KOPT-K1 (cell line): ENCODE data around the gene CHD6.

Experiments used
- H3K27ac ChIP-seq: fragments of 200-600 bp; sonication (generic); 2 replicates; pipeline ENCODE4 v1.5.1; 2016; ENCODE audit warnings: antibody characterized with exemption, mild to moderate bottlenecking, low read depth, low read length; ENCODE audit not compliant: poor library complexity, severe bottlenecking
- H3K36me3 ChIP-seq: fragments of 200-600 bp; sonication (generic); 2 replicates; pipeline ENCODE4 v1.5.1; 2017; ENCODE audit warnings: antibody characterized with exemption, mild to moderate bottlenecking, low read length, moderate library complexity; ENCODE audit not compliant: insufficient read depth
- H3K9me3 ChIP-seq: fragments of 200-600 bp; sonication (generic); 2 replicates; pipeline ENCODE4 v1.5.1; 2017; ENCODE audit warnings: antibody characterized with exemption, low read length, mild to moderate bottlenecking; ENCODE audit not compliant: insufficient read depth, poor library complexity, severe bottlenecking

Gene CHD6

GRCh38 chr20:41470362-41471095 lies 147.6 kb downstream of the CHD6 start:
- H3K27ac ChIP-seq: no peak overlapping the region
- H3K36me3 ChIP-seq: peaks cover 75% of the 10 kb centered on the region
- H3K9me3 ChIP-seq: no peaks in the 10 kb centered on the region

GRCh38 chr20:41469868-41470267 lies 148.3 kb downstream of the CHD6 start:
- Histone ChIP-seq H3K9me3 (no peaks in the 10 kb centered on the region), H3K27ac (no peak overlapping the region), H3K36me3 (peaks cover 75% of the 10 kb centered on the region)

DNA sequence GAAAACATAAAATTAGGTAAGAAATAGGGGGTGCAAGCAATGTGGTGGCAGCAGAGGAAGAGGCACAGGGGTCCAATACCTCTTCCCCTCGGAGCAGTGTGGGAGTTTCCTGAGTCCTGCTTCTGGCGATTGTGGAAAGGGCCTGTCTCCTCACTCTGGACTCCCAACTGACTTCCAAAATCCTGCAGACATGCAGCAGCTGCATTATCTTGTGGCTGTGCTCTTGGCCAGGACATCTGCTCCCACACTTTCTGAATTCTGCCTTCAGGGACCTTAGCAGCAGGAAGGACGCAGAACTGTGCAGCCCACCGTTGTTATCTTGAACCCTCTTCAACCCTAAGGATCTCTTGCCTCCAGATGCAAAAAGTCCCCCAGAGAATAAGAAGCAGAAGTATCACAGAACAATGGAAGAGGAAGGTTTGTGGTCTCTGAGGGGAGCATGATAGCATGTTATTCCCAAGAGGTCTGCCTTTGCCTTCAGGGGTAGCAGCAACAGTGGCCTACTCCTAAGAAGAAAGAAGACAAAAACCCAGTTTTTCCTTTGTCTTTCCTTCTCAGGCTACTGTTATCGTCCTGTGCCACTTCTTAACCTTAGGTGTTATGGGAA lies 149.1 kb downstream of the CHD6 start:
- H3K9me3 ChIP-seq: no peaks in the 10 kb centered on the region
- H3K27ac ChIP-seq: no peak overlapping the region
- H3K36me3 ChIP-seq: peaks cover 82% of the 10 kb centered on the region

- peaks cover 79% of the 10 kb centered on the region for H3K36me3 ChIP-seq
- H3K9me3 ChIP-seq: no peaks in the 10 kb centered on the region
- no peak overlapping the region for H3K27ac ChIP-seq
Measured at GRCh38 chr20:41467690-41468089, 150.5 kb downstream of the CHD6 start.

GRCh38 chr20:41467220-41467619 lies 151.0 kb downstream of the CHD6 start:
- no peak overlapping the region for H3K27ac ChIP-seq
- peaks cover 79% of the 10 kb centered on the region for H3K36me3 ChIP-seq
- no peaks in the 10 kb centered on the region for H3K9me3 ChIP-seq

GRCh38 chr20:41463567-41463966 lies 154.6 kb downstream of the CHD6 start:
- Histone ChIP-seq H3K36me3 (peaks cover 69% of the 10 kb centered on the region), H3K27ac (no peak overlapping the region), H3K9me3 (peaks cover 20% of the 10 kb centered on the region)

DNA sequence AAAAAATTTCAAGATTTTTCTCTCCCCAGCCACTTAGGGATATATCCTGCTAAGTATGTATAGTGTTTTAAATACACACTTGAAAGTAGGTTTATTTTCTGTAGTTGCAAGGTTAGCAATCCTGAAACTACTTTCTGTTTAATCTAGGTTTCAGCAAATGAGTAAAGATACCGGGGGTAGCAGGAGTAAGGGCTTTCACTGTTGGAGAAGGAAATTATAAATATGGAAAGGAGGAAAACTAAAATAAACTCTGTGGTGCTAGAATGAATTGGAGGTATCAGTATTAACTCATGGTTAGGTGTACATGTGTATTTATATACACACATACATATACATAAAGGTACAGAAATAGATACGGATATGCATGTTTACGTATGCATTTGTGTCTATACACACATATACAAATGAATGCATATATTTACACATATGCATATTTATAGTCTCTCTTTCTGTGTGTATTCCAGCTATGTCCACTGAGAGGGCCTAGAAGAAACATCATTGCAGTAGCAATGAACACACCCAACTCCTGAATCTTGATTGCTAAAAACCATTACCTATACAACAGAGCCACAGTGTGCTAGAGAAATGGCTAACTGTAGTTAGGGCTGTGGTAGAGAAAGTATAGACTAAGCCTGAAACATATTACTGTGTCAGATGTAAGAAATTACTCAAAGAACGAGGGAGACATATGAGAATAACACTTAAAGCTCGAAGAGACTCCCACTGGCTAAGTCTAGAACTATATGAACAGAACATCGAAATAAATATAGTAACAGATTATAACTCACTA lies 155.6 kb downstream of the CHD6 start:
- Histone ChIP-seq H3K27ac (no peak overlapping the region), H3K36me3 (peaks cover 64% of the 10 kb centered on the region), H3K9me3 (peaks cover 20% of the 10 kb centered on the region)

DNA sequence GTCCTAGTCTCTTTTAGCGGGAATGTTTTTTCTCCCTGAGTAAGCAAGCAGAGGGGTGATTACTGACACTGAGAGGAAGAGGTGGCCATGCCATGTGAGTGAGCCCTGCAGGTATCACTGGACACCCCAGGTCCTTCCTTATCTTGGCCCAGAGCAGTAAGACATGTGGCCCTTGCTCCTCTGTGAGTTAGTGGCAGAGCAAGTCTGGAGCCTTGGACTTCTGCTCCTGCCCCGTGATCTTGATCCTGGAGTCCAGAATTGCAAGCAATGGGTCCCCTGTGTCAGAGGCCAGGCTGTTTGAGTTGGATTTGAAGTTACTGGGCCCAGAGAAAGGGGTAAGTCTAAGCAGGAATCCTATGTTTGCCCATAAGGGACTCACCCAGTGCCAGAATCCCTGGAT lies 159.4 kb downstream of the CHD6 start:
- Histone ChIP-seq H3K36me3 (peaks cover 78% of the 10 kb centered on the region), H3K27ac (no peak overlapping the region), H3K9me3 (peaks cover 20% of the 10 kb centered on the region)

DNA sequence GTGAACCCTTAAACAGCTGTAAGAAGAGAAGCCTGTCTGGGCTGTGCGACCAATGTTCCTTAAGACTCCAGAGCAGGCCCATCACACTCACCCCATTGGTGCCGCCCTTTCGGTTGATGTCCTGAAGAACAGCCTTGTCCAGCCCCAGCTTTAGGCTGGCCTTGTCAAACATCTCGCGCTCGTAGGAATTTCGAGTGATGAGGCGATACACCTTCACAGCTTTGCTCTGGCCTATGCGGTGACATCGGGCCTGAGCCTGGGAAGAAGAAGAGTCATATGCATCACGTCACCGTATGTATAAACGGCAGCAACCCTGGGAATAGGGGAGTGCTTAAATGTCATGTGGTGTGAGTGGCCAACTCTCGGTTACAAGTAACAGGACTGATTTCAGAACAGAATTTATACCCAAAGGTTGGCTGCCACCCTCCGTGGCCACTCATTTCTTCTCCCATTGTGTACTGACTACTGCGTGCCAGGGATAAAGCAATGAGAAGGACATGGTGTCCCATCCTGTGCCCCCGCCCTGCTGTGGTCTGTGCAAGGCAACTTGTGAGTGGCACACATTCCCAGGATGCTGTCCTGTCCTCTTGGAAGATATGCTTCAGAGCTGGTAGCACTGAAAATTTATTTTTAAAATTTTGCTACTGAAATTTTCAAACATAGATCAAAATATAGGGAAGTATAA lies 160.9 kb downstream of the CHD6 start:
- H3K36me3 ChIP-seq: peaks cover 80% of the 10 kb centered on the region

GRCh38 chr20:41456351-41456750 lies 161.8 kb downstream of the CHD6 start:
- H3K9me3 ChIP-seq: peaks cover 13% of the 10 kb centered on the region
- no peak overlapping the region for H3K27ac ChIP-seq
- H3K36me3 ChIP-seq: peaks cover 80% of the 10 kb centered on the region

More for the DNA sequence above, 160.9 kb downstream of the CHD6 start:
- Histone ChIP-seq H3K9me3 (peaks cover 20% of the 10 kb centered on the region), H3K27ac (no peak overlapping the region)

GRCh38 chr20:41454250-41454649 lies 163.9 kb downstream of the CHD6 start:
- H3K36me3 ChIP-seq: peaks cover 83% of the 10 kb centered on the region
- no peak overlapping the region for H3K27ac ChIP-seq
- no peaks in the 10 kb centered on the region for H3K9me3 ChIP-seq

DNA sequence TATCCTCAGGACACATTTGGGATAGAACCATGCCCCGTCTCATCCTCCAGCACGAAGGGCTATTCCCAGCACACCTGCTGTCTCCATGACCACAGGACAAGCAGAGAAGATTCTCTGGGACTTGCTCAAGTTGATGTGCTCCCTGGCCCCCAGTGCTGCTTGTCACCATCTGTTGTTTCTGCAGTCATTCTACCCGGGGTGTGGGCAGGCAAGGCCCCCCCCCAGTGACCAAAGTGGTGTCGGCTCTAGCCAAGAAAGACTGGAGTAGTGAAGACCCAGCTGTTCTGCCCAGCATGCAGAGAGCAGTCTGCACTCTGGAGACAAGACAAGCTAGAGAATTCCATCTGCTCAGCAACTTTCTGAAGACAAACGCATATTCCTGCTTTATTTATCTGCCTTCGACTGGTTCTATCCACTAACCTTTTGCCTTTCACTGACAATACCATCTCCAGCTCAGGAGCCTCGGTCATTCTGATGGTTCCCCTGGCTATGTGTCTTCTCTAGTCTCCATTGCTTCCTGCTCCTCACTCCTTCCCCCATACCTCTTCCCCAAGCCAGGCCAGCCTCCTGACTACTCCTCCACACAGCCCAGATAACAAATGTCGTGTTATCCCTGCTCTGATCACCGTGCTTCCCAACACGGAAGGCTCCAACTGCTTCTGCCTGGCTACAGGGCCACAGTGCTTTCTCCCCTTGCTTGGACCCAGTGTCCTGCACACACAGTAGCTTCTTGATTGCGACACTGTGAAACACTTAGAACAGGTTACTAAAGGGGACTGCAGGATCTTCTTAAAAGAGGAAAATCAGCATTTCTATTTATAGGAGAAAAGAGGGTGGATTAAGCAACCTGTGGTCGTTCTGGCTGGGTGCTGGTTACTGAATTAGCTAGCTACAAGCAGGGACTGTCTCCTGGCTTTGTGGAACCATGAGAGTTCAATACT lies 164.9 kb downstream of the CHD6 start:
- H3K36me3 ChIP-seq: peaks cover 90% of the 10 kb centered on the region
- H3K9me3 ChIP-seq: no peaks in the 10 kb centered on the region
- H3K27ac ChIP-seq: no peak overlapping the region

- Histone ChIP-seq H3K27ac (no peak overlapping the region), H3K36me3 (peaks cover 97% of the 10 kb centered on the region), H3K9me3 (no peaks in the 10 kb centered on the region)
Measured at GRCh38 chr20:41452226-41452625, 166.0 kb downstream of the CHD6 start.

DNA sequence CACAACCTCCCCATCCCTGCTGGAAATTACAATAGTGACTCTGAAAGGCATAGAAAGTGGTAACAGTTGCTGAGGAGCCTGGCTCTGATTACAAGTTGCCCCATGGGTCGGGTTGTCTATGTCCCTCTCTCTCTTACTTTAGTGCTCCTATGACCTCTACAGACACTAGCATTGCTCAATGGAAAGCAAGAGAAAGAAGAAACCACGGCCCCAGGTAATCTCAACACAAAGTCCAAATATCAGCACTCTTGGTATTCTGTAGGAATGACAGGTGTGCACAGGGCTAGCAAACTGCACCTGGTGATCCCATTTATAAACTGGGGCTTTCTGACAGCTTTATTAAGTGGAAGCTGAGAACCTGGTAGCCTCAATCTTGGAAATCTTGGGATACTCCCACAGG lies 171.2 kb downstream of the CHD6 start:
- H3K9me3 ChIP-seq: no peaks in the 10 kb centered on the region
- peaks cover 97% of the 10 kb centered on the region for H3K36me3 ChIP-seq
- no peak overlapping the region for H3K27ac ChIP-seq
